Stimulated activated CD4-positive, alpha-beta T cell treated with anti-CD3 and anti-CD28 coated beads, Interleukin-2, amount 100 ng/mL, for 48 hours (primary cell): ENCODE data around the gene WDR88.
"Not testable (repeated sequence)": the region's sequence is repeated elsewhere in the genome, so short reads cannot be mapped to it uniquely, and the experiment has no call there.

ENCODE experiments used
- DNase-seq, 2 donors: peaks; one replicate each; pipeline ENCODE4 v3.0.0-alpha.2; 2020

Gene WDR88

DNA sequence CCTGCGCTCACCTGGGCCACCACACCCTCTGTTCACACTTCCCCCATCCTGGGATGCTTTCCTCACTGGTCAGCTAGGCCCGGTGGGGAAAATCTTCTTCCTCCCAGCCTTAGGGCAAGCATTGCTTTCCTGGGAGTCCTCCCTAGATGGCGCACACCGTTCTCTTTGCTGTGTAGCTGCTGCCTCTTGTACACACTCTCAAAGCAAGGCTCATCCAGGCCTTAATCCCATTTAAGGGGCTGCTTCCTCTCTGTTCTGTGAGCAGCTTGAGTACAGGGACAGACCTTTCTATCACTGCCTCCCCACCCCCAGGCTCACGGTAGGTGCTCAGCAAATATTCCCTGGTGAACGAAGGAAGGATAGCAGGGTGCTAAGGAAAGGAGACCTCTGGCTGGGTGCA is 82.7 kb downstream of the WDR88 start:
- no peak for DNase-seq

DNA sequence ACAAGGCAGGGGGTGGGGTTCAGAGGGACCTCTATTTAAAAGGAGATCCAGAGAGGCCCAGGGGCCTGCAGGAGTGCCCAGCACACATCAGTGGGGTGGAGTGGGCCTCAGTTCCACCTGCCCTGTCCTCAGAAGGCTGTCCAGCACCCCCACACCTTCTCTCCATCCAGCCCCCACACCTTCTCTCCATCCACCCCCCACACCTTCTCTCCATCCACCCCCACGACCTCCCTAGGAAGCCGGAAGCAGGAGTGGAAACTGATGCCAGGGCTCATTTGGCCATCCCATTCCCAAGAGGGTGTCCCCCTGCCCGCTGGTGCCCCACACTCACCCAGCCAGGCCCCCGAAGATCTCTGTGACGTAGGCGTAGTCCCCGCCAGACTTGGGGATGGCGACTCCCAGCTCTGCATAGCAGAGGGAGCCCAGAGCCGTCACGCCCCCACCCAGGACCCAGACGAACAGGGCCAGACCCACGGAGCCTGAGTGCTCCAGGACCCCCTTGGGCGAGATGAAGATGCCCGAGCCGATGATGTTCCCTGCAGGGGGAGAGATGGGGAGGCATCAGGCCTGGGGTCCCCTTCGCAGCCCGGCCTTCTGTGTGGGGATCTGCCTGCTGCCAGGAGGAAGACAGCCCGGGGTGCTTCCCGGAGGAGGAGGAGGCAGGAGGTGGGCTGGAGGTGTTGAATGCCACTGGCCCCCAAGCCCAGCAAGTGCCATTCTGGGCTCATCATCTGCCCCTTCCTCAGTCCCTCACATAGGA is 83.7 kb downstream of the WDR88 start:
- DNase-seq, result no peak

DNA sequence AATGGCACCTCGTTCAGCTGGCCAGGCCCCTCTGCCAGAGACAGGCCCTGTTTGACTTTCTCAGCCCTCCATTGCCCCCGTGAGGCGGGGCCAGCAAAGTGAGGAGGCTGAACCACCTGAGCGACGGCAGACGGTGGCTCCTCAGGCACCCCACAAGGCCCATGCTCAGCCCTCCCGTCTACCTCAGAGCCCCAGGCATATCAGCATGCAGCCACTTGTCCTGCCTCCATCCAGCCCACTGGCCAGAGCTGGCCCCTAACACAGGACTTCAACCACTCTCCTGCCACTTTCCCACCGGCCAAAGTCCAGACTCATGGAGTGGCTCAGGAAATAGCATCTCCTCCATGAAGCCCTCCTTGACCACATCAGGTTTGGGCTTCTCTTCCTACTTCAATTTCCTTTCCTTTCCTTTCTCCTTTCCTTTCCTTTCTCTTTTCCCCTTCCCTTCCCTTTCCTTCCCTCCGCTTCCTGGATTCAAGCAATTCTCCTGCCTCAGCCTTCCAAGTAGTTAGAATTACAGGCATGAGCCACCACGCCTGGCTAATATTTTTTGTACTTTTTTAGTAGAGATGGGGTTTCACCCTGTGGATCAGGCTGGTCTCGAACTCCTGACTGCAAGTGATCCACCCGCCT is 84.4 kb downstream of the WDR88 start:
- no peak for DNase-seq

DNA sequence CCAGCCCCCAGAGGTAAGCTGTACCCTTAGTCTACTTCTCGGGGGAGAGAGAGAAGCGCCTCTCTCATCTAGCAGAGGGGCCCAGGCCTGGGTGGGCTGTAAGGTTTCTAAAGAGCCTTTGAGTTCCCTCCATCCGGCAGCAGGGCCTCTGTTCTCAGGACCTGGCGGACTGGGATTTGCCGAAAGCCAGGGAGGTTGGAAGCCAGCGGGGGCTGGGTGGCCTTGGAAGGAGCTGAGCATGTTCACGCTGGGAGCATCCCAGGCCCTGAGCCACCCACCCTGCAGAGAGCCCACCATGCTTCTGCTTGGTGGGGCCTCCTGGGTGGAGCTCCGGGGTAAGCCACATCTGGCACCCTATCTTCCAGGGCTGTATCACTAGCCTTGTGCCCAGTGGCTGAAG is 86.0 kb downstream of the WDR88 start:
- no peak for DNase-seq

DNA sequence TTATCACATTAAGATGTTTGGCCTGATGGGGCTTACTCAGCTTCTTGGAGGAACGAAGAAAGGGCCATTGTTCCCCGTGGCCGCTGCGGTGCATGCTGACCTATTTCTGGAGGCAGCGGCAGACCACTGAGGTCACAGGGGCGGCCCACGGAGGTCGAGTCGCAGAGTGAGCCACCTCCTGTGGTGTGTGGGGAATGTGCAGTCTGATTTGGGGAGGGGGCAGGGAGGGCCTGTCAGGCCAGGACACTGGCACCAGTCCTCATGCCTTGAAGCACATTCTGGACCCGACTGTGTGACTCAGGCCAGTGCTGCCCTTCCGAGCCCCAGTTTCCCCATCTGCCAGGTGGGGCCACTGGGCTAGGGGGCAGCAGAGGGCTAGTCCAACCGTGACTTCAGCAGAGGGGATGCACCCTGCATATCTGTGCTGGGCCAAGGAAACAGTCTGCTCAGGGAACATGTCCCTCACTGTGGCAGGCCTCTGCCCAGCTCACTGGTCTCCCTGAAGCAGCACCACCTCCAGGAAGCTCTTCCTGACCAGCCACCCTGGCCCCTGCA is 87.4 kb downstream of the WDR88 start:
- DNase-seq, result no peak

DNA sequence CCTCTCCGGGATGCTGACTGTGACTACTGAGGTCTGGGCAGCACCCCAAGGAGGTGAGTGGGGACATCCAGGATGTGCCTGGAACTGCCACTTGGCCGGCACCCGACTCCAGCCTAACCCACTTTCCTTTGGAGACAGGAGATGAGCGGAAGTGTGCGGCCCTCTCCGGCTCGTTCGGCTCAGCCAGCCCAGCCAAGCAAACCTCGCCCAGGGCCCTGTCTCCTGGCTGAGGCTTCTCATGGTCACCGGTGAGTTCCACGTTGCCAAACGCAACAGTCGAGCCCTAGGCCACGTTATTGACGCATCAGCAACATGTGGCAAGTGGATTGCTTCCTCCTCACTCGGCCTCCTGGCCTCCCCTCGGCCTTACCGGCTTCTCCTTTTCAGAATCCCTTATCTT is 88.2 kb downstream of the WDR88 start:
- no peak for DNase-seq

DNA sequence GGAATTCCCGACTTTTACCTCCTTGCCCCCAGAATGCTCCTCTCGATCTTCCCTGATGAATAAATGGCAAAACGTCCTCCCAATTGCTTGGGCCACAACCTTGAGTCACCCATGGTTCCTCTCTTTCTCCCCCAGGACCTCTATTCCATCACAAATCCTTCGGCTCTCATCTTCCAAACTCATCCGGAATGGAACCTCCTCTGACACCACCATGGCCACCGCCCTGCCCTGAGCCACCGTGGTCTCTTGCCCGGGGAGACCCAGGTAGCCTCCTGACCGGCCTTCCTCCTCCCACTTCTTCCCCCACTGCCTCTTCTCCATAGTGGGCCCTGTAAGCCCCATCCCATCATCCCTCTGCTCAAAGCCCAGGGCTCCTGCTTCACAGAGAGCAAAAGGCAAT is 88.8 kb downstream of the WDR88 start:
- no peak for DNase-seq

DNA sequence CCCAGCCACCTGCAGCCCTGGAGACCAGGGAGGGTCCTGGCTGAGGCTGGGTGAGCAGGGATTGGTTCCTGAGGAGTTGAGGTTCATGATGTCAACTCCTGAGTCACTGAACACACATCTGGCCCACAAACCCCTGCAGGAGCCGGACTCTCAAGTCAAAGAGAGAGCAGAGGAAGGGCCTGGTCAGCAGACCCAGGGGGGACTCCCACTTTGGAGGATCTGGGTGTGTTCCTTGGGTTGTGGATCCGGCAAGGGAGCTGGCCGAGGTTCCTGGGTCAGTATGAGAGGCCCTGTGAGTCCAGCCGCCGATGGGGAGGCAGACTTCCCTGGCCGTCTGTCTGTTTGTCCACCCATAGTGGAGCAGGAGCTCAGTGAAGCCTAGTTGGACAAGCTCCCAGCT is 89.7 kb downstream of the WDR88 start:
- no peak for DNase-seq

DNA sequence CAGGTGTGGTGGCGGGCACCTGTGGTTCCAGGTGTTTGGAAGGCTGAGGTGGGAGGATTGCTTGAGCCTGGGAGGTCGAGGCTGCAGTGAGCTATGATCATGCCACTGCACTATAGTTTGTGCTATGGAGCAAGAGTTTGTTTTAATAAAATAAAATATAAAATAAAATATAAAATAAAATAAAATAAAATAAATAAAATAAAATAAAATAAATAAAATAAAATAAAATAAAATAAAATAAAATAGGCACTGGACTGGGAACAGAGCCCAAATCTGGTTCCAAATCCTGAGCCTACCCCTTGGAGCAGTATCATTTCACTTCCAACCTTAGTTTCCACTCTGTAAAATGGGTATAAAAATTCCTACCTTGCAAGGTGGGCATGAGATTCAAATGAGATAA is 90.3 kb downstream of the WDR88 start:
- not testable (repeated sequence) for DNase-seq

DNA sequence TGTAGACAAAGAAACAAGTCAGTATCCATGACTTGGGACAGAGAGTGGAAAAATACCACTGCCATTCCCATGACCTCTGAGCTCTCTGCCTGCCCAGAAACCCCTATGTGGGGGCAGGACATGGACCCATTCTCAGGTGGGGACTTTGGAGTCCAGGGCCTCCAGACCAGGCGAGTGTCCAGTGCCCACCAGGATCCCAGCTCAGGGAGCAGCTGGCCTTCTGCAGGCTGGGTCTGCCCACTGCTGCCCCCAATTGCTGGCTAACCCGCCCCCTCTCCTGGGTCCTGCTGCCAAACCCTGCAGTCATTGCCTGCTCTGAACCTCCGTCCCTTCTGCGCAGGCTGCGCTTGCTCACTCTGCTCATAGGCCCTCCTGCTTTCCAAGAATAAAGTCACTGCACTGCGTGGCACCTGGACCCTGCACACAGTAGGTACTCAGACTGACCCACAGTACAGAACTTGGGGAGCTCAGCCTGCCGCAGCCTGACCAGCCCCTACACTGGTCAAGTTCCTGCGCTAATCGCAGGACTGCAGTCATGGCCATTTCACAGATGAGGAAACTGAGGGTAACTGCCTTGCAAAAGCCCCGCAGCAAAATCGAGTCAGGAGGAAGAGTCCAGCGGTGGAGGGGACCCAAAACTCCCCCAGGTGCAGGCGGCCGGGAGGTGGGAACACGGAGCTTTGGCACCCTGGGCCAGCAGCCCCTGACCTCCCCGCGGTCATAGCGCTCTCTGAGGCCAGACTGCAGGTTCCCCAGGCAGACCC is 93.0 kb downstream of the WDR88 start:
- no peak for DNase-seq
